ENCODE data around the gene FBXO31. TPM values are rescaled to one million over a fixed set of nuclear protein-coding genes. Genes with fewer than 3 reads are reported as not detected.
A peak's percentile ranks its signal among the peaks of the same experiment; 100 is the strongest.

Gene FBXO31
- total RNA-seq, 6 donors from 2014 or later = 15.9 to 103 (median 31.4) TPM

GRCh38 chr16:87303962-87304521, 79.5 kb downstream of the FBXO31 start:
- H3K36me3 ChIP-seq = no peaks in the 10 kb centered on the region
- no peaks in the 10 kb centered on the region for H3K27me3 ChIP-seq
- H3K27ac ChIP-seq = no peak overlapping the region
- H3K4me3 ChIP-seq = no peak overlapping the region
- no peaks in the 10 kb centered on the region for H3K4me1 ChIP-seq
- peak in 1 of 2 donors; percentile 23 for DNase-seq
- no peaks in the 10 kb centered on the region for H3K9me3 ChIP-seq
- ATAC-seq (ENCODE audit: low FRiP score in 2 of 2) = peak in 1 of 2 donors; percentile 70
- 94 to 95% methylated on average over 4 of the region's 4 CpGs for WGBS, 2 donors
- TF ChIP-seq POLR2A (IDR thresholded peaks at IDR 0.05) (no peak), EP300 (IDR thresholded peaks at IDR 0.05) (no peak), POLR2AphosphoS5 (IDR thresholded peaks at IDR 0.05) (no peak)
- TF ChIP-seq, protein P1, sequence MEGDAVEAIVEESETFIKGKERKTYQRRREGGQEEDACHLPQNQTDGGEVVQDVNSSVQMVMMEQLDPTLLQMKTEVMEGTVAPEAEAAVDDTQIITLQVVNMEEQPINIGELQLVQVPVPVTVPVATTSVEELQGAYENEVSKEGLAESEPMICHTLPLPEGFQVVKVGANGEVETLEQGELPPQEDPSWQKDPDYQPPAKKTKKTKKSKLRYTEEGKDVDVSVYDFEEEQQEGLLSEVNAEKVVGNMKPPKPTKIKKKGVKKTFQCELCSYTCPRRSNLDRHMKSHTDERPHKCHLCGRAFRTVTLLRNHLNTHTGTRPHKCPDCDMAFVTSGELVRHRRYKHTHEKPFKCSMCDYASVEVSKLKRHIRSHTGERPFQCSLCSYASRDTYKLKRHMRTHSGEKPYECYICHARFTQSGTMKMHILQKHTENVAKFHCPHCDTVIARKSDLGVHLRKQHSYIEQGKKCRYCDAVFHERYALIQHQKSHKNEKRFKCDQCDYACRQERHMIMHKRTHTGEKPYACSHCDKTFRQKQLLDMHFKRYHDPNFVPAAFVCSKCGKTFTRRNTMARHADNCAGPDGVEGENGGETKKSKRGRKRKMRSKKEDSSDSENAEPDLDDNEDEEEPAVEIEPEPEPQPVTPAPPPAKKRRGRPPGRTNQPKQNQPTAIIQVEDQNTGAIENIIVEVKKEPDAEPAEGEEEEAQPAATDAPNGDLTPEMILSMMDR (IDR thresholded peaks at IDR 0.05) = no peak

GRCh38 chr16:87303431-87303930, 80.1 kb downstream of the FBXO31 start:
- Histone ChIP-seq H3K36me3 (no peaks in the 10 kb centered on the region), H3K27me3 (no peaks in the 10 kb centered on the region), H3K9me3 (no peaks in the 10 kb centered on the region), H3K27ac (no peak overlapping the region), H3K4me1 (no peaks in the 10 kb centered on the region), H3K4me3 (no peak overlapping the region)
- ATAC-seq (ENCODE audit: low FRiP score in 2 of 2) (no peak), DNase-seq (peak in 1 of 2 donors; percentile 56)
- WGBS, 2 donors = 89 to 92% methylated on average over 2 to 7 of the region's 7 CpGs
- TF ChIP-seq, protein P1 (IDR thresholded peaks at IDR 0.05) = no peak
- TF ChIP-seq POLR2A (IDR thresholded peaks at IDR 0.05) (no peak), EP300 (IDR thresholded peaks at IDR 0.05) (no peak), POLR2AphosphoS5 (IDR thresholded peaks at IDR 0.05) (no peak)

DNA sequence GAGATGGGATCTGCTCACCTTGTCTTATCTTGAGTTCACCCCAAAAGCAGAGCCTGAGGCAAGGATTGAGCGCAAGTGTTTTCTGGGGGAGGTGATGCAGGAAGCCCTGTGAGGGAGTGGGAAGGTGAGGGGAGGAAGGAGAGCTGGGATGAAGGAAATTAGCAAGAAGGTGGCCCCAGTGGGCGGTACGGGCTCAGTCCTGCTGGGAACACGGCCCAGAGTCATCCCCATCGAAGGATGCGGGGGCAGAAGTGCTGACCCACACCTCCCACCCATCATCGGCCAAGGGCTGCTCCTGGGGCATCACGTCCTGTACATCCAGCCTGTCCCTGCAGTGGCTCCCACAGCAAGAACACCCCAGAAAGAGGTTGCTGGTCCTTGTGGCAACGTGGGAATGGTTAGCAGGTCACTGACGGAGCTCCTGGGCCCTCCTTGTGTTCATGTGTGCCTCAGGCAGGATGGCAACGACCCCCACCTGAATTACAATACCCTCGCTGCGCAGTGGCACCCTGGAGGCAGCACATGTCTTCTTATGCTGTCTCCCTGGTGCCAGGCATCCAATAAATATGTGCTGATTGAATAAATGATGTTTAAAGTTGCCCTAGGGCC, 84.6 kb downstream of the FBXO31 start:
- H3K4me3 ChIP-seq = no peak overlapping the region
- no peak overlapping the region for H3K27ac ChIP-seq
- 88 to 90% methylated on average over 9 of the region's 13 CpGs for WGBS, 2 donors
- ATAC-seq (ENCODE audit: low FRiP score in 2 of 2) (peak in 1 of 2 donors; percentile 19), DNase-seq (no peak)
- H3K36me3 ChIP-seq = no peaks in the 10 kb centered on the region
- TF ChIP-seq EP300 (IDR thresholded peaks at IDR 0.05) (no peak), POLR2A (IDR thresholded peaks at IDR 0.05) (no peak), POLR2AphosphoS5 (IDR thresholded peaks at IDR 0.05) (no peak)
- TF ChIP-seq, protein P1 (IDR thresholded peaks at IDR 0.05) = no peak
- H3K4me1 ChIP-seq = peaks cover 0 to 5% (median 0%) of the 10 kb centered on the region in 4 donors
- no peaks in the 10 kb centered on the region for H3K9me3 ChIP-seq
- H3K27me3 ChIP-seq = no peaks in the 10 kb centered on the region

GRCh38 chr16:87297918-87298631, 85.5 kb downstream of the FBXO31 start:
- DNase-seq (no peak), ATAC-seq (ENCODE audit: low FRiP score in 2 of 2) (peak in 1 of 2 donors; percentile 51)

More at GRCh38 chr16:87297918-87298631, 85.5 kb downstream of the FBXO31 start:
- WGBS, 2 donors = 45 to 62% methylated on average over 8 to 15 of the region's 15 CpGs
- Histone ChIP-seq H3K4me3 (no peak overlapping the region), H3K27me3 (no peaks in the 10 kb centered on the region), H3K4me1 (peaks cover 0 to 5% (median 0%) of the 10 kb centered on the region in 4 donors), H3K9me3 (no peaks in the 10 kb centered on the region), H3K27ac (no peak overlapping the region), H3K36me3 (no peaks in the 10 kb centered on the region)
- TF ChIP-seq, protein P1 (IDR thresholded peaks at IDR 0.05) = peak in 5 of 6 experiments; percentile 22 to 57 (median 44)
- no peak for TF ChIP-seq POLR2AphosphoS5 (IDR thresholded peaks at IDR 0.05)
